Small intestine (tissue), 16 donors: ENCODE measurements around the gene MDM2. TPM values are rescaled to one million over a fixed set of nuclear protein-coding genes. Genes with fewer than 3 reads are reported as not detected.

Source experiments
- DNase-seq, 2 donors: peaks; one replicate each; pipeline versions ENCODE4 v3.0.0 to v3.0.0-alpha.2; 2013
- FAIRE-seq: peaks from 2 replicates; lab custom pipeline; 2012; peaks lifted over from hg19 to GRCh38; lab: Jason Lieb, UNC
- H3K27ac ChIP-seq, 3 donors: one replicate each; pipeline ENCODE4 v1.5.1; 2013; ENCODE audit warnings: low read length in 2 of 3, mild to moderate bottlenecking in 2 of 3, control low read depth in 1 of 3, inconsistent platforms in 1 of 3, low read depth in 1 of 3, moderate library complexity in 1 of 3
- H3K27me3 ChIP-seq, 3 donors: one replicate each; pipeline ENCODE4 v1.6.1; 2013; ENCODE audit warnings: low read length in 3 of 3, inconsistent platforms in 1 of 3; ENCODE audit not compliant: control insufficient read depth in 3 of 3, insufficient read depth in 3 of 3
- H3K36me3 ChIP-seq, 3 donors: one replicate each; pipeline ENCODE4 v1.6.1; 2013; ENCODE audit warnings: low read length in 3 of 3, inconsistent platforms in 1 of 3, low read depth in 1 of 3, mild to moderate bottlenecking in 1 of 3, moderate library complexity in 1 of 3; ENCODE audit not compliant: control insufficient read depth in 3 of 3, insufficient read depth in 2 of 3
- H3K4me1 ChIP-seq, 3 donors: one replicate each; pipeline ENCODE4 v1.6.1; 2013; ENCODE audit warnings: low read length in 2 of 3, inconsistent platforms in 1 of 3, low read depth in 1 of 3, mild to moderate bottlenecking in 1 of 3, moderate library complexity in 1 of 3; ENCODE audit not compliant: control insufficient read depth in 3 of 3, insufficient read depth in 2 of 3
- H3K4me3 ChIP-seq, 3 donors: one replicate each; pipeline ENCODE4 v1.5.1; 2013; ENCODE audit warnings: low read length in 3 of 3, control low read depth in 1 of 3, inconsistent platforms in 1 of 3, low read depth in 1 of 3, mild to moderate bottlenecking in 1 of 3, moderate library complexity in 1 of 3
- H3K9me3 ChIP-seq, 2 donors: one replicate each; pipeline ENCODE4 v1.6.1; 2013; ENCODE audit warnings: low read depth in 1 of 2, low read length in 1 of 2; ENCODE audit not compliant: control insufficient read depth in 2 of 2, insufficient read depth in 1 of 2
- WGBS, 3 donors: extraction: QIAGEN DNeasy Blood & Tissue Kit; methylation state at CpG; one replicate each; pipeline ENCODE4 v1.1.7; 2013; 5-methylcytosine and 5-hydroxymethylcytosine counted together
- long read RNA-seq, 10 donors: transcript quantifications; one replicate each; lab custom pipeline, GENCODE V29; 2026
- polyA plus RNA-seq, 4 donors: library from polyadenylated mRNA; stranded (reverse) in 3 of 4; unstranded in 1 of 4; fragments of 200-250 nt in 3 of 4; fragments of 120-200 nt in 1 of 4; gene quantifications; one replicate each; pipeline versions ENCODE4 v1.2.1 to v1.2.3, GENCODE V29; 2013
- donor health status: healthy with polysubstance abuse.
- donor health status: control.
- donor health status: control.
- donor health status: Bipolar disorder and iron deficiency.
- donor health status: healthy.

The MDM2 gene
- 10 to 100 TPM; 20.8 to 44.1 (median 29.6) TPM for polyA plus RNA-seq
- long read RNA-seq, donor 1, full-length matches to known transcripts, result 7 of 7 reads
- long read RNA-seq, donor 1, partial matches to known transcripts, result 0 of 7 reads
- long read RNA-seq, donor 1, other reads (novel, unspliced or antisense), result 0 of 7 reads
- long read RNA-seq, donor 2, full-length matches to known transcripts, result 2 of 2 reads
- long read RNA-seq, donor 2, partial matches to known transcripts, result 0 of 2 reads
- long read RNA-seq, donor 2, other reads (novel, unspliced or antisense), result 0 of 2 reads
- long read RNA-seq, donor 3, full-length matches to known transcripts, result 3 of 12 reads
- long read RNA-seq, donor 3, partial matches to known transcripts, result 9 of 12 reads
- long read RNA-seq, donor 3, other reads (novel, unspliced or antisense), result 0 of 12 reads
- long read RNA-seq, donor 4, result 0 reads
- long read RNA-seq, donor 5, result 0 reads
- long read RNA-seq, donor 6, full-length matches to known transcripts, result 4 of 4 reads
- long read RNA-seq, donor 6, partial matches to known transcripts, result 0 of 4 reads
- long read RNA-seq, donor 6, other reads (novel, unspliced or antisense), result 0 of 4 reads
- long read RNA-seq, donor 7, result 0 reads
- long read RNA-seq, donor 8, partial matches to known transcripts, result 0 of 2 reads
- long read RNA-seq, donor 8, other reads (novel, unspliced or antisense), result 0 of 2 reads
- long read RNA-seq, donor 9, result 0 reads
- long read RNA-seq, donor 10, full-length matches to known transcripts, result 3 of 3 reads
- long read RNA-seq, donor 10, partial matches to known transcripts, result 0 of 3 reads
- long read RNA-seq, donor 10, other reads (novel, unspliced or antisense), result 0 of 3 reads

- H3K4me3 ChIP-seq, result peak within 1 kb of the TSS; percentile 71 to 99 (median 85)
- H3K9me3 ChIP-seq, result no peaks in the 10 kb centered on the region
- DNase-seq, result peak; percentile 95
- FAIRE-seq, result no peak
- peaks cover 0 to 20% (median 3%) of the 10 kb centered on the region in 3 donors for H3K36me3 ChIP-seq
- WGBS, 3 donors, result 0% methylated on average over 65 to 72 of the region's 72 CpGs
- peak within 1 kb of the TSS; percentile 89 to 99 (median 94) for H3K27ac ChIP-seq
- H3K27me3 ChIP-seq, result no peaks in the 10 kb centered on the region
- H3K4me1 ChIP-seq, result peaks cover 0 to 7% (median 3%) of the 10 kb centered on the region in 3 donors
Observed at GRCh38 chr12:68807576-68808387, at the start of gene MDM2. MDM2 (plus strand) TSS chr12:68808177; CDS start chr12:68808478, 301 bp downstream.

- DNase-seq (no peak), FAIRE-seq (no peak)
- no peaks in the 10 kb centered on the region for H3K9me3 ChIP-seq
- no peaks in the 10 kb centered on the region for H3K4me1 ChIP-seq
- no peak overlapping the region for H3K27ac ChIP-seq
- no peak overlapping the region for H3K4me3 ChIP-seq
- H3K27me3 ChIP-seq, result no peaks in the 10 kb centered on the region
- 94 to 97% (median 96%) methylated on average over 5 of the region's 5 CpGs for WGBS, 3 donors
- H3K36me3 ChIP-seq, result peaks cover 2 to 29% (median 6%) of the 10 kb centered on the region in 3 donors
Observed at GRCh38 chr12:68759852-68760251, 48.1 kb upstream of the MDM2 start.

GRCh38 chr12:68760806-68761441, 47.1 kb upstream of the MDM2 start:
- FAIRE-seq, result no peak
- 94 to 99% (median 98%) methylated on average over 7 of the region's 7 CpGs for WGBS, 3 donors

GRCh38 chr12:68761442-68761812, 46.5 kb upstream of the MDM2 start:
- Histone ChIP-seq H3K36me3 (peaks cover 0 to 27% (median 2%) of the 10 kb centered on the region in 3 donors), H3K27me3 (no peaks in the 10 kb centered on the region), H3K27ac (no peak overlapping the region), H3K9me3 (no peaks in the 10 kb centered on the region), H3K4me3 (no peak overlapping the region), H3K4me1 (no peaks in the 10 kb centered on the region)
- DNase-seq (no peak), FAIRE-seq (no peak)
- WGBS, 3 donors, result 95 to 99% (median 98%) methylated on average over 3 of the region's 3 CpGs

More at GRCh38 chr12:68760806-68761441, 47.1 kb upstream of the MDM2 start:
- Histone ChIP-seq H3K27me3 (no peaks in the 10 kb centered on the region), H3K4me3 (no peak overlapping the region), H3K4me1 (no peaks in the 10 kb centered on the region), H3K36me3 (peaks cover 0 to 27% (median 2%) of the 10 kb centered on the region in 3 donors), H3K27ac (no peak overlapping the region), H3K9me3 (no peaks in the 10 kb centered on the region)
- DNase-seq, result no peak

- WGBS, 3 donors, result 66 to 84% (median 79%) methylated on average over 8 of the region's 8 CpGs
- H3K36me3 ChIP-seq, result peaks cover 0 to 27% (median 2%) of the 10 kb centered on the region in 3 donors
- DNase-seq (no peak), FAIRE-seq (no peak)
- H3K27me3 ChIP-seq, result no peaks in the 10 kb centered on the region
- no peaks in the 10 kb centered on the region for H3K4me1 ChIP-seq
- H3K4me3 ChIP-seq, result no peak overlapping the region
- no peak overlapping the region for H3K27ac ChIP-seq
- no peaks in the 10 kb centered on the region for H3K9me3 ChIP-seq
Observed at GRCh38 chr12:68761901-68762630, 45.9 kb upstream of the MDM2 start.

- no peak for FAIRE-seq
- 96 to 99% (median 98%) methylated on average over 3 of the region's 3 CpGs for WGBS, 3 donors
- no peaks in the 10 kb centered on the region for H3K4me1 ChIP-seq
- H3K27ac ChIP-seq, result no peak overlapping the region
- DNase-seq, result no peak
- no peak overlapping the region for H3K4me3 ChIP-seq
- H3K9me3 ChIP-seq, result no peaks in the 10 kb centered on the region
- no peaks in the 10 kb centered on the region for H3K27me3 ChIP-seq
- peaks cover 0 to 26% (median 2%) of the 10 kb centered on the region in 3 donors for H3K36me3 ChIP-seq
Observed at GRCh38 chr12:68762691-68763090, 45.3 kb upstream of the MDM2 start.

GRCh38 chr12:68765696-68766095, 42.3 kb upstream of the MDM2 start:
- Histone ChIP-seq H3K27me3 (no peaks in the 10 kb centered on the region), H3K9me3 (no peaks in the 10 kb centered on the region), H3K27ac (no peak overlapping the region), H3K4me3 (no peak overlapping the region), H3K4me1 (no peaks in the 10 kb centered on the region), H3K36me3 (peaks cover 0 to 22% (median 2%) of the 10 kb centered on the region in 3 donors)
- 96 to 100% (median 98%) methylated on average over 1 of the region's 1 CpG for WGBS, 3 donors
- DNase-seq, result no peak
- no peak for FAIRE-seq
